NT2/D1 (cell line): ENCODE data around the gene TAF6.

Source experiments
- SUZ12 ChIP-seq: IDR thresholded peaks from 2 replicates; pipeline ENCODE4 v1.6.1; 2011; ENCODE audit not compliant: insufficient read length, insufficient read depth; ENCODE audit errors: extremely low read depth
- YY1 ChIP-seq: IDR thresholded peaks from 2 replicates; pipeline ENCODE4 v1.6.1; 2011; ENCODE audit not compliant: insufficient read length, insufficient read depth
- ZNF274 ChIP-seq: IDR thresholded peaks from 2 replicates; pipeline ENCODE4 v1.6.1; 2011; ENCODE audit warnings: mild to moderate bottlenecking, low read depth, low read length

DNA sequence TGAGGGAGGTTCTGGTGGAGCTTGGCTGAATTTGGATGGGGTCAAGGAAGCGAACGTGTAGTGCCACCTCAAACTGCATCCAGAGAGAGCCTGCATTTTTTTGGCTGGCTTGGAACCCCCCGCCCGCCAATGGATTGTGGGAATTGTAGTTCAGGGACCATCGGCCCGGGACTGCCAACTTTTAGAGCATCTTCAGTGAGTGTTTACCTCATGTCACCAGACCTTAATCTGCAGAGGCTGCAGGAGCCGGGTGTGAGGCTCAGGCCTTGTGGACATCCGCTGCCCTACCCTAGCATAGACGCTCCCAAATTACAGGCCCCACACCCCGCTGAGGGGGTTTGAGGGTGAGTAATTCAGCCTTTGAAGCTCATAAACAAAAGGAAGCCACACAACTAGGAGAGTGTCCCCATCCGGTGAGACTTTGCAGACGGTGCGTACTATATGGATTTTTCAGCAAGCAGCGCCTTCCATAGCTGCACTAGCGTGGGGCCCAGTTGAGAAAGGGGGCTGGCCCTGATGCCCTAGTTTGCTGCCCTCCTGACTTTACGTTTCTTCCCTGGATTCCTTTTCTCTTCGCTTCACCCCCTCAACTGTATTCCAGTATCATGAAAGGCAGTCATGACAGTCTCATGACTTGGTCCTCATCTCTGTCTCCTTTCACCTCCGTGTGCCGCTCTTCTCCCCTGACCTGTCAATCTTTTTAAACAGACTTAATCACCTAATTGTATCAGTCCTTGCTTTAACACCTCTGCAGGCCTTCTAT lies 993 bp upstream of the TAF6 start:
- TF ChIP-seq YY1 (no peak), ZNF274 (no peak), SUZ12 (no peak)
